IPS-15b (cell line): ENCODE data around the gene DARS2.
"Not testable (repeated sequence)": the region's sequence is repeated elsewhere in the genome, so short reads cannot be mapped to it uniquely, and the experiment has no call there.

Source experiments
- H3K27me3 ChIP-seq: one replicate; pipeline ENCODE4 v1.6.1; 2013; ENCODE audit warnings: low read length; ENCODE audit not compliant: control insufficient read depth, insufficient read depth
- H3K36me3 ChIP-seq: one replicate; pipeline ENCODE4 v1.6.1; 2013; ENCODE audit warnings: low read length; ENCODE audit not compliant: control insufficient read depth, insufficient read depth
- H3K4me1 ChIP-seq: one replicate; pipeline ENCODE4 v1.6.1; 2013; ENCODE audit warnings: mild to moderate bottlenecking, low read length; ENCODE audit not compliant: control insufficient read depth, insufficient read depth
- H3K4me3 ChIP-seq: one replicate; pipeline ENCODE4 v1.5.1; 2013; ENCODE audit warnings: low read depth, low read length
- H3K9ac ChIP-seq: one replicate; pipeline ENCODE4 v1.6.1; 2013; ENCODE audit warnings: low read depth, mild to moderate bottlenecking, low read length
- H3K9me3 ChIP-seq: one replicate; pipeline ENCODE4 v1.6.1; 2013; ENCODE audit warnings: mild to moderate bottlenecking, low read length; ENCODE audit not compliant: control insufficient read depth, insufficient read depth

Gene DARS2

DNA sequence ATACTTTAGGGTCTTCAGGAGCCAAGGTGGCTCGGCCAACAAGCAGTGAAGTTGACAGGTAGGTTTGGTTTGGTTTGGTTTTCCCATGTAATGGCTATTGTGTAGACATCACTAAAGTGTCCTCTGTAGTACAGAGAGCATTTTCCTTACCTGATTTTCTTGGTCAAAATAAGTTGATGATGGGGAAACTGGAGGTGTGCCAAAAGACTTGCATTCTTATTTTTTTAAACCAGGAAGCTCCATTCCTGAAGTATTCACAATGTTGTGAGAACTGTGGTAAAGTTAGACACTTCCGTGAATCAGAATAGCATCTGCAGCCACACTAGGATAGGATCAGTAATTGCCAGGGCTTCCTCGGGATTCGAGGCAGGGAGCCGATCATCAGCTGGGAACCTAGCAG is 46.6 kb downstream of the DARS2 start:
- no peak overlapping the region for H3K9ac ChIP-seq

DNA sequence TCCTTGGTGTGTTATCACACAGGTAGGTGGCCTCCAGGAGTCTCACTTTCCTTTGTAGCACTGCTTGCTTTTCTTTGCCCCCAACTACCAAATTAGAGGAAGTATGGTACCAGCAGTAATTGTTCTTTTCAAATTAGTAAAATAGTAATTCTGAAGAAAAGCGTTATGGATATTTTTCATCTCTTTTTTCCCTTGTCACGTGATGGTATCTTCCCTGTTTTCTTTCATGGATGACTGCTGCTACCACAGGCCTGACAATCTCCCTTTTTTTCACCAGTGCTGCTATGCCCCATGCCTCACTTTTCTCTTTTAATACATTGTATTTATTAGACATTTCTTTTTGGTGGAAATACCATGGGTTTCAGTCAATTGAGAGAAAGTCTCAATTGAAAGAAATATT is 47.0 kb downstream of the DARS2 start:
- Histone ChIP-seq H3K9ac (no peak overlapping the region), H3K36me3 (peaks cover 17% of the 10 kb centered on the region), H3K27me3 (no peaks in the 10 kb centered on the region), H3K4me1 (no peaks in the 10 kb centered on the region), H3K9me3 (no peaks in the 10 kb centered on the region), H3K4me3 (no peak overlapping the region)

More for the DNA sequence above, 46.6 kb downstream of the DARS2 start:
- Histone ChIP-seq H3K4me3 (no peak overlapping the region), H3K36me3 (peaks cover 18% of the 10 kb centered on the region), H3K27me3 (no peaks in the 10 kb centered on the region), H3K4me1 (no peaks in the 10 kb centered on the region), H3K9me3 (no peaks in the 10 kb centered on the region)

DNA sequence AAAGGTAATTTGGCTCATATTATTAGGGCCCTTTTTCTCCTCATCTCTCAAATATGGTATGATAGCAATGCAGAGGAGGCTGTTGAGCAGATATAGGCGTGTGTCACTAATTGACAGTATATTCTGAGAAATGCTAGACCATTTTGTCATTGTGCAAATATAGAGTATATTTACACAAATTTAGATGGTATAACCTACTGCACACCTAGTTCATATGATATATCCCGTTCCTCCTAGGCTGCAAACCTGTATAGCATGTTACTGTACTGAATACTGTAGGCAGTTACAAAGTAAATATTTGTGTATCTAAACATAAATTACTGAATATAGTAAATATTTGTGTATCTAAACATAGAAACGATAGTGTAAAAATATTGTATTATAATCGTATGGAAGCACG is 52.3 kb downstream of the DARS2 start:
- H3K9me3 ChIP-seq: no peaks in the 10 kb centered on the region
- no peak overlapping the region for H3K4me3 ChIP-seq
- H3K36me3 ChIP-seq: peaks cover 9% of the 10 kb centered on the region

DNA sequence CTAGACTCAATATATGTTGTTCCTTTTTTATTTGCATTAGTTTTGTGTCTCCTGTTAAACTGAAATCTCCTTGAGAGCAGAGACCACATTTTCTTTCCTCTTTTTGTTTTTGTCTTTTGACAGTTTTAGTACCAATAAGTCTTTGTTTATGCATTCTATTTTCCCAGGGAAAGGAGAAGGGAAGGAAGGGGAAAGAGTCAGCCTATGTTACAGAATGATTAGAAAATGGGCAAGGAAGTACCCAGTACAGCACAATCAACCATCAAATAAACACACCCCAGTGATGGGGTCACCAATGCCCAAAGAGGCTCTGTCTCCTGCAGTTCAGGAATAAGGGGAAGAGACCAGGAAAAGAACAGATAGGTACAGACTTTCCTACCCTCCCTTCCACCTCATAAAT is 53.8 kb downstream of the DARS2 start:
- Histone ChIP-seq H3K36me3 (peaks cover 9% of the 10 kb centered on the region), H3K9me3 (no peaks in the 10 kb centered on the region), H3K9ac (no peak overlapping the region), H3K4me3 (no peak overlapping the region), H3K27me3 (no peaks in the 10 kb centered on the region), H3K4me1 (no peaks in the 10 kb centered on the region)

More for the DNA sequence above, 52.3 kb downstream of the DARS2 start:
- Histone ChIP-seq H3K9ac (no peak overlapping the region), H3K4me1 (no peaks in the 10 kb centered on the region), H3K27me3 (no peaks in the 10 kb centered on the region)

DNA sequence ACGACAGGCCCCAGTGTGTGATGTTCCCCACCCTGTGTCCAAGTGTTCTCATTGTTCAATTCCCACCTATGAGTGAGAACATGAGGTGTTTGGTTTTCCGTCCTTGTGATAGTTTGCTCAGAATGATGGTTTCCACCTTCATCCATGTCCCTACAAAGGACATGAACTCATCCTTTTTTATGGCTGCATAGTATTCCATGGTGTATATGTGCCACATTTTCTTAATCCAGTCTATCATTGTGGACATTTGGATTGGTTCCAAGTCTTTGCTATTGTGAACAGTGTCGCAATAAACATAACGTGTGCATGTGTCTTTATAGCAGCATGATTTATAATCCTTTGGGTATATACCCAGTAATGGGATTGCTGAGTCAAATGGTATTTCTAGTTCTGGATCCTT is 56.6 kb downstream of the DARS2 start:
- not testable (repeated sequence) for H3K27me3 ChIP-seq, H3K9ac ChIP-seq, H3K4me1 ChIP-seq, H3K4me3 ChIP-seq, H3K9me3 ChIP-seq
- H3K36me3 ChIP-seq: peaks cover 13% of the 10 kb centered on the region

DNA sequence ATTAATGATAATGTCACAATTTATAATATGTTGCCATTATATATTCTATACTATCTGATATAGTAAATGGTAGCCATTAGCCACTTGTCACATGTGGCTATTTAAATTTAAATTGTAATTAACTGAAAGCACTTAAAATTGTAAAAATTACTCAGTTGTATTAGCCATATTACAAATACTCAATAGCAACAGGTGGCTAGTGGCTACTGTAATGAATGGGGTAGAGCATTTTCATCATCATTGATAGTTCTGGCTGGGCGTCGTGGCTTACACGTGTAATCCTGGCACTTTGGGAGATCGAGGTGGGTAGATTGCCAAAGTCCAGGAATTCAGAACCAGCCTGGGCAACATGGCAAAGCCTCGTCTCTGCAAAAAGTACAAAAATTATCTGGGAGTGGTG is 60.2 kb downstream of the DARS2 start:
- peaks cover 4% of the 10 kb centered on the region for H3K36me3 ChIP-seq
- no peaks in the 10 kb centered on the region for H3K9me3 ChIP-seq
- no peak overlapping the region for H3K9ac ChIP-seq
- no peak overlapping the region for H3K4me3 ChIP-seq
- peaks cover 13% of the 10 kb centered on the region for H3K4me1 ChIP-seq
- no peaks in the 10 kb centered on the region for H3K27me3 ChIP-seq

DNA sequence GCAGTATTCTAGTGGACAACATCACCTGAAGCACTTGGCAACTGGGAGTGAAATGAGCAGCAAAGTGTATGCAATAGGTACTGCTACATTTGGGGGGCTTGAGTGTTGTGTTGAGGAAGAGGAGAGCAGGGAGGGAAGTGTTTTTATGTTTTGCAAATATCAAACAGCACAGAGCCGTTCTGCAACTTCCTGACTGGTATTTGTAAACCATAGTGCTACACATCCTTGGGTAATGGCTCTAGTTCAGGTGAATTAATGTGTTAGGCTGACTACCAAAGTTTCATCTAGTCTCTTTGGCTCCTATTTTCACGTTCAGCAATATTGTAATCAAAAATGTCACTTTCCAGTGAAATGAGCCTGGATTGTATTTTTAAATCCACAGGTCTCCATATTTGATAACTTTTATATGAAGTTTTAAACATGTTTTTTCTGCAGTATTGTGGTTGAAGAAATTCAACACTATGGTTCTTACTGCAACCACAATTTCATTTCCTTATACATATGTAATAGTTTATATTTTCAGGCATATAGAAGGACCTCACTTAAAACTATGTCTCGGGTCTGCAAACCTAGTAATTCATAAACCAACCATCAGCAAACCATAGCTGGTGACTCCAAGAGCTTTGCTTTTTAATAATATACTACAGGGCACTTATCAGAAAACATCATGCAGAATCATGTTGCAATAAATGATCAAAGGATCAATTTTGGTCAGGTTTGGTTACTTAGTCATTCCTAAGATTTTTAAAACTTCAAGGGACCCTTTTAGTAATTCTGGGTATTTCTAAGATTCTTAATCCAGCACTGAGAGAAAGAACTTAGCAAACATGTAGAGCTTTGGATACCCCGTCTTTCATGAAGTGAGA is 62.5 kb downstream of the DARS2 start:
- peaks cover 20% of the 10 kb centered on the region for H3K4me1 ChIP-seq
- H3K9ac ChIP-seq: no peak overlapping the region
- H3K4me3 ChIP-seq: no peak overlapping the region
- peaks cover 4% of the 10 kb centered on the region for H3K36me3 ChIP-seq
- H3K27me3 ChIP-seq: no peaks in the 10 kb centered on the region
- no peaks in the 10 kb centered on the region for H3K9me3 ChIP-seq

DNA sequence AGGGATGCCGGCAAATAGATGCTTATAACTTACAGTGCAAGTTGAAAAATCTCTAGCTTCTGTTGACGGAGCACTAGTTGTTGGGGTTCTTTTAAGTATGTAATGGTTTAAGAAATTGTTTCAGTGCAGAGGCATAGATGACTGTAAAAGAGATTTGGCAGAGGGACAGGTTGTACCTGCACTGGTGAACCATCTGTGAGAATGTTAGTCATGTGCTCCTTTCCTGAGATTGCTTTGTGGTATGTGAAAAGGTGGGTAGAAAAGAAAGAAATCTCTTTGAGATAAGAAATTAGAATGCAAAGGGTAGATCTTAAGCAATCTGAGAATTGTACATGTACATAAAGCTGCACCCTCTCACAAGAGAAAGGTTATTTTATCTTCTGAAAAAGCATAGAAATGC is 63.2 kb downstream of the DARS2 start:
- Histone ChIP-seq H3K9ac (no peak overlapping the region), H3K4me1 (peaks cover 20% of the 10 kb centered on the region), H3K4me3 (no peak overlapping the region), H3K36me3 (peaks cover 4% of the 10 kb centered on the region), H3K9me3 (no peaks in the 10 kb centered on the region), H3K27me3 (no peaks in the 10 kb centered on the region)

DNA sequence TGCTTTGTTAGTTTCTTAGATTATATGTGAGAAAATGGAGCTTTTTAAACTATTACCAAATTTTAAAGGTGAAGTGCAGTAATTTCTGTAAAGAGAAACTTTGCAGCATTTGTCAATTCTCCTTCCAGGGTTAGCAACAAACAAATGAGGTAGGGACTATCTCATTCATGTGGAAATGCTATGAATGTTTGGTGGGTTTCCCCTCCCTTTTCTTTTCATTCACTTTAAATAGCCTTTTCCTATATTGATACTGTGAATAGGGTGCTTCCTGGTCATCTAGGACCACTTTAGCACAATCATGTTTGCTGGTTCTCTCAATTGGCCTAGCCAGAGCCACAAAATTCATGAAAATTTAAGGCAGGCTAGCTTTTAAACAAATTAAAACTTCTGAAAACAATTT is 64.3 kb downstream of the DARS2 start:
- H3K27me3 ChIP-seq: no peaks in the 10 kb centered on the region
- H3K9me3 ChIP-seq: no peaks in the 10 kb centered on the region
- peaks cover 20% of the 10 kb centered on the region for H3K4me1 ChIP-seq
- H3K36me3 ChIP-seq: peaks cover 4% of the 10 kb centered on the region
- no peak overlapping the region for H3K9ac ChIP-seq
- no peak overlapping the region for H3K4me3 ChIP-seq

DNA sequence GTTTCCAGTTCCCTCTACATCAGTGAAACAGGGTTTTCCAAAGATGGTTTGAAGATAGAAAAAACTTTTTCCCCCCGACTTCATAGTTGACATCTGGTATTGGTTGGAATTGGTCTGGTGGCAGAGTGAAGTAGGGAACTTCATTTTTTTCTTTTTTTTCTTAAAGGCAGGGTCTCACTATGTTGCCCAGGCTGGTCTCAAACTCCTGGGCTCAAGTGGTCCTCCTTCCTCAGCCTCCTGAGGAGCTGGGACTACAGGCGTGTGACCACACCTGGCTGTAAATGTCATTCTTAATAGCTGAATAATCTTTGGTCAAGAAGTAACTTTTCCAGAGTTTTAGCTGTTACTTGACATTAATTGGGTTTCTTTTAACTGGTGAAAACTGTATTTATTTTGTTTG is 65.4 kb downstream of the DARS2 start:
- no peak overlapping the region for H3K4me3 ChIP-seq
- H3K36me3 ChIP-seq: peaks cover 4% of the 10 kb centered on the region
- H3K9me3 ChIP-seq: no peaks in the 10 kb centered on the region
- no peak overlapping the region for H3K9ac ChIP-seq
- H3K4me1 ChIP-seq: peaks cover 20% of the 10 kb centered on the region
- H3K27me3 ChIP-seq: no peaks in the 10 kb centered on the region

DNA sequence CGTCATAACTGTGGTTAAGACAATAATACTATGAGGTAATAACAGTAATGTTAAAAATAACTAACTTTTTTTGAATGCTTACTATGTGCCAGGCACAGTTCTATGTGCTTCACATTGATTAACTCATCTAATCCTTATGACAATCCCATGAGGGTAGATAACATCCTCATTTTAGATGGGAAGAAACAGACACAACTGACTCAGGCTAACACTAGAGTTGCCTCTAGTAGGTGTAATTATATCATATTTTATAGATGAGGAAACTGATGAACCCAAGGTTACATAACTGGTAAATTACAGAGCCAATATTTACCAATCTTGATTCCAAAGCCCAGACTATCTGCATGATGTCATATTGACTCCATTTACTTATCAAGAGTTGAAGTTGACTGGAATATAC is 69.1 kb downstream of the DARS2 start:
- Histone ChIP-seq H3K36me3 (no peaks in the 10 kb centered on the region), H3K27me3 (no peaks in the 10 kb centered on the region), H3K4me1 (peaks cover 13% of the 10 kb centered on the region), H3K9ac (no peak overlapping the region), H3K4me3 (no peak overlapping the region), H3K9me3 (no peaks in the 10 kb centered on the region)

DNA sequence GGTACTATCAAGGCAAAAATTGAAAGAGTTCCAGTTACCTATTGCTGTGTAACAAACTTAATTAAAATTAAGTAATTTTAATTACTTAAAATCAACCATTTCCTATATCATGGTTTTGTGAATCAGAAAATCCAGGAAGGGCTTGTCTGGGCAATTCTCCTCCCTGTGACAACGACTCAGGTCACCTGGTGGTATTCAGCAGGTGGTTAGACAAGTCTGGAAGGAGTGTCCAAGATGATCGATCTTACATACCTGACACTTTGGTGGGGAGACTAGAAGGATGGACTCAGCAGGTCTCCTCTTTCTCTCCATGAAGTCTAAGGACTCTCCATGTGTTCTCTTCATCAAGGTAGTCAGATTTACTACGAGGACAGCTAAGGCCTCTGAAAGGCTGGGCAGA is 69.7 kb downstream of the DARS2 start:
- no peak overlapping the region for H3K9ac ChIP-seq
- H3K4me3 ChIP-seq: no peak overlapping the region
- peaks cover 9% of the 10 kb centered on the region for H3K4me1 ChIP-seq
- no peaks in the 10 kb centered on the region for H3K27me3 ChIP-seq
- no peaks in the 10 kb centered on the region for H3K9me3 ChIP-seq
- no peaks in the 10 kb centered on the region for H3K36me3 ChIP-seq
